Stomach (tissue), 9 donors: ENCODE results near the gene SEC14L3. TPM values are rescaled to one million over a fixed set of nuclear protein-coding genes. Genes with fewer than 3 reads are reported as not detected.

ENCODE experiments used
- DNase-seq, 2 donors: peaks; one replicate each; pipeline versions ENCODE4 v3.0.0 to v3.0.0-alpha.2; 2013 to 2019
- H3K27ac ChIP-seq, 5 donors: fragments of 200-600 bp in 4 of 5; sonication (generic) in 4 of 5; one replicate each; pipeline ENCODE4 v1.5.1; 2013 to 2019; ENCODE audit warnings: mild to moderate bottlenecking in 1 of 5, moderate library complexity in 1 of 5
- H3K27me3 ChIP-seq, 3 donors: fragments of 200-600 bp; sonication (generic); one replicate each; pipeline ENCODE4 v1.5.1; 2017 to 2019; ENCODE audit warnings: mixed run types in 1 of 3
- H3K36me3 ChIP-seq, 4 donors: fragments of 200-600 bp; sonication (generic); 1 replicate in 3 of 4; 2 replicates in 1 of 4; pipeline ENCODE4 v1.5.1; 2016 to 2019
- H3K4me1 ChIP-seq, 4 donors: fragments of 200-600 bp; sonication (generic); one replicate each; pipeline ENCODE4 v1.5.1; 2016 to 2019
- H3K4me3 ChIP-seq, 4 donors: fragments of 200-600 bp; sonication (generic) in 3 of 4; one replicate each; pipeline ENCODE4 v1.5.1; 2016 to 2019; ENCODE audit warnings: mild to moderate bottlenecking in 1 of 4
- H3K9me3 ChIP-seq, 4 donors: fragments of 200-600 bp; sonication (generic); one replicate each; pipeline ENCODE4 v1.5.1; 2016 to 2019
- CTCF ChIP-seq, 7 experiments: fragments of 450-650 bp in 4 of 7; fragments of 200-600 bp in 3 of 7; sonication (generic) in 3 of 7; IDR thresholded peaks; one replicate each; pipeline ENCODE4 v1.5.1; 2016 to 2019; ENCODE audit warnings: antibody characterized with exemption in 7 of 7, control low read depth in 2 of 7, mild to moderate bottlenecking in 1 of 7
- EP300 ChIP-seq: sonication (generic); formaldehyde crosslinking; IDR thresholded peaks from one replicate; pipeline ENCODE4 v1.6.1; 2017; ENCODE audit warnings: antibody characterized with exemption
- POLR2A ChIP-seq, 4 donors: fragments of 450-650 bp; IDR thresholded peaks; one replicate each; pipeline ENCODE4 v1.6.1; 2016; ENCODE audit warnings: antibody characterized with exemption in 4 of 4, control low read depth in 2 of 4, mild to moderate bottlenecking in 1 of 4, moderate library complexity in 1 of 4
- POLR2AphosphoS5 ChIP-seq, 3 donors: sonication (generic); formaldehyde crosslinking; IDR thresholded peaks; one replicate each; pipeline ENCODE4 v1.6.1; 2016; ENCODE audit warnings: antibody characterized with exemption in 3 of 3
- WGBS, 5 donors: extraction: QIAGEN DNeasy Blood & Tissue Kit in 3 of 5; methylation state at CpG; one replicate each; pipeline versions ENCODE4 v1.1.5 to v1.1.7; 2013 to 2018; 5-methylcytosine and 5-hydroxymethylcytosine counted together
- intact Hi-C: fragments of 100-400 bp; cut with DNase I; formaldehyde crosslinking; loops from one replicate; pipeline ENCODE4 v1.15.1; 2023; ENCODE audit warnings: low total_unique reads
- polyA plus RNA-seq, 3 donors: library from polyadenylated mRNA; stranded (reverse); fragments of 200-250 nt; gene quantifications; one replicate each; pipeline ENCODE4 v1.2.3, GENCODE V29; 2013
- total RNA-seq, 5 donors: library from RNA; depleted of rRNA; stranded (reverse); fragments of >200 nt; gene quantifications; one replicate each; pipeline versions ENCODE4 v1.1.0 to v1.2.3, GENCODE V29; 2014 to 2016
- donor health status: healthy with polysubstance abuse.
- donor health status: Bipolar disorder and iron deficiency.
- donor health status: healthy.

SEC14L3 gene
- total and polyA plus RNA-seq, 8 donors, result not detected

DNA sequence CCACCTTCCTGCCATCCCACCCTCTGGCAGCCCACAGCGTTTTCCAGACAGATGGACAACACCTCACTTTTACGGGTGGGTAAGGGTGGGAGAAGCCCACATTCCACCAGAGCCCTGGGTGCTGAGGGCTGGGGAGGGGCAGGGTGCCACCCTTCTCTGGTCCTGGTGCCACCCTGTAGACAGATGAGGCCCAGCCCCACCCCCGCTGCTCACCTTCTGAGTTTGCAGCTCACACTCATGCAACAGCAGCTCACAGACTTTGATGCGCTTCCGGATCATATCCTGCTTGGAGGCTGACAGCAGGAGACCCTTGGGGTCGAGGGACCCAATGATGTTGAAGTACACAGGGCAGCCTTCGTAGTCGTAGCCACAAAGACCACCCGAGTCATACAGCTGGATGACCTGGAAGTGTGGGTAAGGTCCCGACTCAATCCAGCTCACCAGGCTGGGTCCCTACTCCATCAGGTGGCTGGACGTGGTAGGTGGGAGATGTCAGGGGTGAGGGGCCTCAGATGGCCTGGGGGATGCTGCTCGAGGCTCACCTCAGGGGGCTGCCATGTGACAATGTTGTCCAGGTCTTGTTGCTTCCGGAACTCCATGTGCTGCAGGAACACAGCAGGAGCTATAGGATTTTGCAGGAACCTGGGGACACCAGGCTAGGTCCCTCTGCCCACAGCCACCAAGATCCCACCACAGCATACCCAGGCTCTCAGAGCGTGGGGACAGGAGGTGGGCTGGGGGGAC is 23.4 kb upstream of the SEC14L3 start:
- Histone ChIP-seq H3K27me3 (peaks cover 0 to 21% (median 0%) of the 10 kb centered on the region in 3 donors), H3K4me1 (no peaks in the 10 kb centered on the region), H3K27ac (no peak overlapping the region), H3K4me3 (no peak overlapping the region), H3K9me3 (no peaks in the 10 kb centered on the region), H3K36me3 (no peaks in the 10 kb centered on the region)
- WGBS, 5 donors, result 77 to 88% (median 85%) methylated on average over 7 to 14 of the region's 14 CpGs
- intact Hi-C loops, result no loop called here
- no peak for TF ChIP-seq POLR2A (IDR thresholded peaks at IDR 0.05)
- no peak for TF ChIP-seq EP300
- no peak for TF ChIP-seq CTCF (IDR thresholded peaks at IDR 0.05)
- TF ChIP-seq POLR2AphosphoS5 (IDR thresholded peaks at IDR 0.05), result no peak
- no peak for DNase-seq

GRCh38 chr22:30492144-30492543 is 20.3 kb upstream of the SEC14L3 start:
- H3K9me3 ChIP-seq, result no peaks in the 10 kb centered on the region
- 81 to 100% (median 89%) methylated on average over 3 to 12 of the region's 12 CpGs for WGBS, 5 donors

DNA sequence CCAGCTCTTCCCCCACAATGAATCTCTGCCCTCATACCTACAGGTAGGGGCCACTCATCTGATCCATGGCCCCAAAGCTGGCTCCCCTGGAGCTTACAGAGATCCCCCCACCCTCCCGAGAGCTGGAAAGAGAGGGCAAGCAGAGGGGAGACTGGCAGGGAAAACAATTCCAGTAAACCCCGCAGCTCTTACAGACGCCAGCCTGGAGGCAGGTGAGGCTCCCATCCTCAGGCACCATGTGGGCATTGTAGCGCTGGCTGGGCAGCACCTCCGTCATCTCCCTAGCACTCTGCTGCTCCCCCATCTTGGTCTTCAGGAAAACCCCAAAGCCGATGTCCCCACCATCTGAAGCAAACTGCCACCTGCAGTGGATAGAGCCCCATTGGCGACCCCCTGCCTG is 19.6 kb upstream of the SEC14L3 start:
- 92 to 100% (median 96%) methylated on average over 5 to 7 of the region's 7 CpGs for WGBS, 5 donors
- no peak for DNase-seq
- H3K27me3 ChIP-seq, result peaks cover 0 to 26% (median 0%) of the 10 kb centered on the region in 3 donors
- intact Hi-C loops, result no loop called here
- TF ChIP-seq EP300 (no peak), POLR2A (IDR thresholded peaks at IDR 0.05) (no peak), POLR2AphosphoS5 (IDR thresholded peaks at IDR 0.05) (no peak), CTCF (IDR thresholded peaks at IDR 0.05) (no peak)
- H3K4me1 ChIP-seq, result peaks cover 0 to 8% (median under 1%) of the 10 kb centered on the region in 4 donors
- H3K27ac ChIP-seq, result no peak overlapping the region
- no peaks in the 10 kb centered on the region for H3K36me3 ChIP-seq
- no peaks in the 10 kb centered on the region for H3K9me3 ChIP-seq
- no peak overlapping the region for H3K4me3 ChIP-seq

More at GRCh38 chr22:30492144-30492543, 20.3 kb upstream of the SEC14L3 start:
- intact Hi-C loops, result no loop called here
- Histone ChIP-seq H3K27me3 (peaks cover 0 to 26% (median 0%) of the 10 kb centered on the region in 3 donors), H3K36me3 (no peaks in the 10 kb centered on the region), H3K27ac (no peak overlapping the region), H3K4me1 (peaks cover 0 to 2% (median 0%) of the 10 kb centered on the region in 4 donors), H3K4me3 (no peak overlapping the region)
- TF ChIP-seq POLR2A (IDR thresholded peaks at IDR 0.05) (no peak), POLR2AphosphoS5 (IDR thresholded peaks at IDR 0.05) (no peak), EP300 (no peak), CTCF (IDR thresholded peaks at IDR 0.05) (no peak)
- no peak for DNase-seq

- Histone ChIP-seq H3K27ac (no peak overlapping the region), H3K4me1 (peaks cover 0 to 16% (median 9%) of the 10 kb centered on the region in 4 donors), H3K4me3 (no peak overlapping the region), H3K36me3 (no peaks in the 10 kb centered on the region), H3K9me3 (no peaks in the 10 kb centered on the region), H3K27me3 (peaks cover 0 to 26% (median 0%) of the 10 kb centered on the region in 3 donors)
- TF ChIP-seq CTCF (IDR thresholded peaks at IDR 0.05), result no peak
- no peak for TF ChIP-seq EP300
- no peak for TF ChIP-seq POLR2AphosphoS5 (IDR thresholded peaks at IDR 0.05)
- no peak for TF ChIP-seq POLR2A (IDR thresholded peaks at IDR 0.05)
- intact Hi-C loops, result no loop called here
- DNase-seq, result no peak
- 69 to 84% (median 77%) methylated on average over 11 of the region's 11 CpGs for WGBS, 5 donors
These were observed 18.6 kb upstream of the SEC14L3 start for GRCh38 chr22:30490399-30490798.
